Left kidney (tissue), 2 donors: ENCODE measurements around the gene ACY1. TPM values are rescaled to one million over a fixed set of nuclear protein-coding genes. Genes with fewer than 3 reads are reported as not detected.
"Not testable (repeated sequence)": the region's sequence is repeated elsewhere in the genome, so short reads cannot be mapped to it uniquely, and the experiment has no call there.

Source experiments
- DNase-seq: peaks from one replicate; pipeline ENCODE4 v3.0.0-alpha.2; 2013
- polyA plus RNA-seq: library from polyadenylated mRNA; unstranded; fragments of 120-200 nt; gene quantifications from one replicate; pipeline ENCODE4 v1.2.1, GENCODE V29; 2013; ENCODE audit not compliant: insufficient read length

ACY1 gene
- polyA plus RNA-seq, 1 donor: 109 TPM

DNA sequence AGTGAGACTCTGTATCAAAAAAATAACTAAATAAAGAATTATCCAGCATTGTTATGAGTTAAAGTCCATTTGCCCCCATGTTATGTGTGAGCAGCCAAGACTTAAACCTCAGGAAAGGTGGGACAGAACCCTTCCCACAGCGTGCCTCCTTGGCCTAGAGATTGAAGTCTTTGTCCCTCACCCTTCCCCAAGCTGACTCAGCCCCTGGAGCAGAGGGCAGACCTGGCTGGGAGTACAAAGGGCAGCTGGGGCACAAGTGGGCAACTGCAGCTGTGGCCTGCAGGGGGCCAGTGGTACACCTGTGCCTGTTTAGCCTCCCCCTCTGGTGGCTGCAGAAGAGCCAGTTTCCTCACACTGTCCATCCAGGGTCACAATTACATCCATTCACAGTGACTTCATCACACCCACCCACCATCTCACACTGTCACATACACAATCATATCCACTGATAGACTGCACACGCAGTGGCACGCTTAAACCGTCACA lies 940 bp upstream of the ACY1 start:
- DNase-seq: no peak

DNA sequence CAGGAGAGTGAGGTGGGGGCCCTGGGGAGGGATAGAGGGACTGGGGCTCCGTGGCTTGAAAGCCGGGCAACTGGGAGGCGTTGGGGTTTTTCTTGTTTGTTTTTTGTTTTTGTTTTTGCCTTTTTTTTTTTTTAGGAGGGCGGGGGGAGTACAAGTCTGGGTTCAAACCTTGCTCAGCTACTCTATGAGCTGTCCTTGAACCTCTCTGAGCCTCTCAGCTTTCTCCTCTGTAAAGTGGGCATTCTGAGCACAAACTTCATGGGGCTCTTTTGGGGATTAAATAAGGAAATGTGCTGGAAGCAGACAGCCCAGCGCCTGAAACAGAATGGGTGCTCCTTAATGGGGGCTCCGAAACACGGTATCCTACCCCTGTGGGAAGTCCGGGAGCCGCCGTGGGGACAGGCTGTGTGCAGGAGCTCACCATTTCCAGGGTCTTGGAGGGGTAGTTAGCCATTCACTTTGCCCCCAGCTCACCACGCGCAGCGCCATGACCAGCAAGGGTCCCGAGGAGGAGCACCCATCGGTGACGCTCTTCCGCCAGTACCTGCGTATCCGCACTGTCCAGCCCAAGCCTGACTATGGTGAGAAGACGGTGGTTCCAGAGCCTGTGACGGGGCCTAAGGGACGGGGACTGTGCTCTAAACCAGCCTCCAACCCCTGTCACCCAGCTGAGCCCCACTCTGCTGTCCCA lies 388 bp downstream of the ACY1 start:
- no peak for DNase-seq

DNA sequence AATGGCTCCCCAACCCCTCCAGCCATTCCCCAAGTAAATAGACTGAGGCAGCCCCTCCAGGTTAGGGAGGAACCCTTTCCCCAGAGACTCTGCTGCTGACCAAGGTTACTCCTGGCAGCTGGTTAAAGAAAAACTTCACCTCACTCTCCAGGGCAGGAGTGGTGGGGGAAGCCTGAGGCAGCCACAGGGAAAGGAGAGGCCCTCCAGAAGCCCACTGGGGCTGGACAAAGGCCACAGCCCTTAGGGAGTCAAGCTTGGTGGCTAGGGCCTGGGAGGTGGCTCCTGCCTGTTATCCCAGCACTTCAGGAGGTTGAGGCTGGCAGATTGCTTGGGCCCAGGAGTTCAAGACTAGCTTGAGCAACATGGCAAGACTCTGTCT lies 923 bp downstream of the ACY1 start:
- no peak for DNase-seq

DNA sequence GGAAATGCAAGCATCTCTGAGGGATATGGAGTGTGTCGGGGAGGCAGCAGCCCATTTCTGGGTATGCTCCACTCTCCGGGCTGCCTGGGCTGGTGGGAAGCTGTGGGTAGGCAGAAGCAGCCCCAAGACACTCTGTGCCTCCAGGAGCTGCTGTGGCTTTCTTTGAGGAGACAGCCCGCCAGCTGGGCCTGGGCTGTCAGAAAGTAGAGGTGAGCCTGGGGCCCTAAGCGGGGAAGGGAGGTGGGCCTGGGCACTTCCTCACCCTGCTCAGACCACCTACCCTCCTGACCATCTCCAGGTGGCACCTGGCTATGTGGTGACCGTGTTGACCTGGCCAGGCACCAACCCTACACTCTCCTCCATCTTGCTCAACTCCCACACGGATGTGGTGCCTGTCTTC lies 1.7 kb downstream of the ACY1 start:
- DNase-seq: no peak

DNA sequence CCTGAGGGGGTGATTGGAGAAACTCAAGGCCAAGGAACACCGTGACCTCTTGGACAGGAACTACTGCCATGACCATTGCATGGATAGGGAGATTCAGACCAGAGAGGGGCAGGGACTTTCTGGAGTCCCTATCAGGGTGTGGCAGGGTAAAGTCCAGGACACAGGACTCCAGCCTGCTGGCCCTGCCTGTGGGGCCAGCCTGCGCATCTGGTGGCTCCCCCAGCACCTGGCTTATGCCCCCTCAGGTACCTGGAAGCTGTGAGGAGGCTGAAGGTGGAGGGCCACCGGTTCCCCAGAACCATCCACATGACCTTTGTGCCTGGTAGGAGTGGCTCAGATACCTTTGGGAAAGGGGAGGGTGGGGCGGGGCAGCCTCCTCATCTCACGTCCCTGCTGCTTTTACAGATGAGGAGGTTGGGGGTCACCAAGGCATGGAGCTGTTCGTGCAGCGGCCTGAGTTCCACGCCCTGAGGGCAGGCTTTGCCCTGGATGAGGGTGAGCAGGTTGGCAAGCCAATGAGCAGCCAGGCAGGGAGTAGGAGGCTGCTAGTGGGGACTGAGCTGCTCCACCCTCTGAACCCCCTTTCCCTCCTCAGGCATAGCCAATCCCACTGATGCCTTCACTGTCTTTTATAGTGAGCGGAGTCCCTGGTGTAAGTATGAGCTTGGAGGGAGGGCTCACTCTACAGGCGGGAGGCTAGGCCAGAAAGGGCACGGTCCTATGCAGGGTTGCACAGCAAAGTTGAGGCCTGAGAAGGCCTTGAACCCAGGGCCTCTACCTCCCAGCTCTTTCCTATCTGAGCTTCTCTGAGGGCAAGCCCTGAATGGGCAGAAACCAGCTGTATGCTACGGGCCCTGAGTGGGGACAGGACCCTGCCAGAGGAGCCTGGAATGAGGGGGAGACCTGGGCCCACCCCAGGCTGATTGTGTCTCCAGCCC lies 2.9 kb downstream of the ACY1 start:
- DNase-seq: no peak

DNA sequence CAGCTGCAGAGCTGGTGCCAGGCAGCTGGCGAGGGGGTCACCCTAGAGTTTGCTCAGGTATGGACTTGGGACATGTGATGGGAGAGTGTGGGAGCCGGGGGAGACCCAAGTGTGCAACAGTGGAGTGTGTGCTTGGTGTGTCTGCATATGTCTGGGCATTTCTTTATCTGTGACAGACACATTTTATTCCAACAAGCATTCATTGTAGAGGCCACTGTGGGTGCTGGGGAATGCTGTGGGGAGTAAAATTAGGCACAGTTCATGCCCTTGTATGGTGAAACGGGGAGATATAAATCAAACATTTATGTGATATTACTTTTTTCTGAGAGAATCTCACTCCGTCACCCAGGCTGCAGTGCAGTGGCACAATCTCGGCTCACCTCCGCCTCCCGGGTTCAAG lies 4.2 kb downstream of the ACY1 start:
- no peak for DNase-seq

DNA sequence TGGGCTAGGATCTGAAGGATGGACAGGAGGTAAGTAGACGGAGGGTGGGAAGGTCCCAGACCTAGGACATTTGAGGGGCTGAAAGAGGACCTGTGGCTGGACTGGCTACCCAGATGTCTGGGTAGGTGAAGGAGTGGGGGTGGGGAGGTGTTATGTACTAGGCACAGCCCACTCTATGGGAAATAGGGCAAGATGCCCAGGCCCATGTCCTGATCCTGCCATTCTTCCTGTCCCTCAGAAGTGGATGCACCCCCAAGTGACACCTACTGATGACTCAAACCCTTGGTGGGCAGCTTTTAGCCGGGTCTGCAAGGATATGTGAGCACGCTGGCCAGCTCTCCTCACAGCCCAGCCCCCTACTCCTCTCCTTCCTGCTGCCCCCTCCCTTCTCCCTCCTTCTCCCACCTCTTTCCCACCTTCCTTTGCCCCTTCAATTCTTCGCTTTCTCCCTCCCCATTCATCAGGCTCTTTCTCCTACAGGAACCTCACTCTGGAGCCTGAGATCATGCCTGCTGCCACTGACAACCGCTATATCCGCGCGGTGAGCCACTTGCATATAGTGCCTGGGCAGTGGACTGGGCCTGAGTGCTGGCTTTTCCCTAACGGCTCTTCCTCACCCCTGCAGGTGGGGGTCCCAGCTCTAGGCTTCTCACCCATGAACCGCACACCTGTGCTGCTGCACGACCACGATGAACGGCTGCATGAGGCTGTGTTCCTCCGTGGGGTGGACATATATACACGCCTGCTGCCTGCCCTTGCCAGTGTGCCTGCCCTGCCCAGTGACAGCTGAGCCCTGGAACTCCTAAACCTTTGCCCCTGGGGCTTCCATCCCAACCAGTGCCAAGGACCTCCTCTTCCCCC lies 5.2 kb downstream of the ACY1 start:
- DNase-seq: no peak

DNA sequence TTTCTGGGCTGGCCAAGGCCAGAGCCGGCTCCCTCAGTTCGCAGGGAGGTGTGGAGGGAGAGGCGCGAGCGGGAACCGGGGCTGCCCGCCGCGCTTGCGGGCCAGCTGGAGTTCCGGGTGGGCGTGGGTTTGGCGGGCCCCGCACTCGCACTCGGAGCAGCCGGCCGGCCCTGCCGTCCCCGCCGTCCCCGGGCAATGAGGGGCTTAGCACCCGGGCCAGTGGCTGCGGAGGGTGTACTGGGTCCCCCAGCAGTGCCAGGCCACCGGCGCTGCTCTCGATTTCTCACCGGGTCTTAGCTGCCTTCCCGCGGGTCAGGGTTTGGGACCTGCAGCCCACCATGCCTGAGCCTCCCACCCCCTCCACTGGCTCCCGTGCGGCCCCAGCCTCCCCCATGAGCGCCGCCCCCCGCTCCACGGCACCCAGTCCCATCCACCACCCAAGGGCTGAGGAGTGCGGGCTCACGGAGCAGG lies 7.2 kb downstream of the ACY1 start:
- DNase-seq: not testable (repeated sequence)

DNA sequence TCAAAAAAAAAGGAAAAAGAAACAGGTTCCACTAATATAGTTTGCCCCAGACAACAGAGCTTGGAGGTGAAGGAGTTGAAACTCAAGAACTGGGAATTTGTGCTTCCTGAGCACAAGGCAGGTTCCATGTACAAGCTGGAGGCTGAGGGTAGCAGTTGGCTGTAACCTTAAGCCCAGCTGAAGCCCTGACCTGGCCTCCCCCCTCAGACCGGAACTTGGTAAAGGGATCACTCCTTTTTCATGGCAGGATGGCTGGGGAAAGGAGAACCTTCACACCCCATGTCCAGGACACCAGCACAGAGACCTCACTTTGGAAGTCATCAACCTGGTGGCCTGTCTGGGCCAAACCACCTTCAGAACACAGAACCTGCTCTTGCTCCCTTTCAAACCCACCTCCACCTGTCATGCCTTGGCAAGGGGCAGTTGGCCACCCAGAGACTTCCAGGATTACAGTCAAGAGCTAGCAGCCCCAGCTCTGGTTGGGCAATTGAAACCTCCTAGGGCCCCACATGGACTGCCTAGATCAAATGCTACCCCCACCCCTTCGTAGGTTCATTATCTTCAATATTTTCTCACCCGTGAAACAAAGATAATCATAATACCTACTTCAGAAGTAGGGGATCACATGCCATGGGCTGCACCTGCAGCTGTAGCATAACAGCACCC lies 8.8 kb downstream of the ACY1 start:
- no peak for DNase-seq

DNA sequence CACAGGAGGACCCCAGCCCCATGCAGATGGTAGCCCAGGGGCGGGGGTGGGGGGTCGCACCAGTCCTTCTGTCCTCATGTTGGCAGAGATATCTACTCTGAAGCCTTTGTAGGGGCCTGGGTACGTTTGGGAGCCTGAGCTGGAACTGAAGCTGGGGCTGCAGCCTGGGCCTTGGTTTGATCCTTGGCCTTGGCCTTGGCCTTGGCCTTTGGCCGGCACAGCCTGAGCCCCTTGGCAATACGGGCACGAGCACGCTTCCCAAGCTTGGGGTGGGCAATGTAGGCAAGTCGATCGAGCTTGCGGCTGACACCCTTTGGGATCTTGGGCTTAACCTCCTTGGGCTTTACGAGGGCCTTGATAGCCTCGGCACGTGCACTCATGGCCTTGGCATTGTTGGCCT lies 10.3 kb downstream of the ACY1 start:
- DNase-seq: not testable (repeated sequence)

DNA sequence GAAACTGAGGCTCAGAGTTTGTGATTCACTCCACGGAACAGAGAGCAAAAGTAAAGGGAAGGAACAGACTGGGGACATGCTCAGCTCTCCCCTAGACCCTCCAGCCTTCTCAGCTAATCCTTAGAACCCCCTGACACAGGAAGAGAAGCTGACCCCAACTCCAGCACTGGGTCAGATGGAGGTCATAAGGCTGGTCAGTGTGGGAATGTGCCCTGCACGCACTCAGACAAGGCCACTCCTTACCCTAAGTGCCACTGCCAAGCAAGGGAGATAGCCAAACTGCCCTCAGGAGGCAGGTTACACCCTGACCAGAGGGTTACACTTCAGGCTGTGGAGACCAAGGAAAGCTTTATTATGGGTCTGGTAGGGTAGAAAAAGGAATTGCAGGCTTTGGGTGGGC lies 11.2 kb downstream of the ACY1 start:
- DNase-seq: no peak

DNA sequence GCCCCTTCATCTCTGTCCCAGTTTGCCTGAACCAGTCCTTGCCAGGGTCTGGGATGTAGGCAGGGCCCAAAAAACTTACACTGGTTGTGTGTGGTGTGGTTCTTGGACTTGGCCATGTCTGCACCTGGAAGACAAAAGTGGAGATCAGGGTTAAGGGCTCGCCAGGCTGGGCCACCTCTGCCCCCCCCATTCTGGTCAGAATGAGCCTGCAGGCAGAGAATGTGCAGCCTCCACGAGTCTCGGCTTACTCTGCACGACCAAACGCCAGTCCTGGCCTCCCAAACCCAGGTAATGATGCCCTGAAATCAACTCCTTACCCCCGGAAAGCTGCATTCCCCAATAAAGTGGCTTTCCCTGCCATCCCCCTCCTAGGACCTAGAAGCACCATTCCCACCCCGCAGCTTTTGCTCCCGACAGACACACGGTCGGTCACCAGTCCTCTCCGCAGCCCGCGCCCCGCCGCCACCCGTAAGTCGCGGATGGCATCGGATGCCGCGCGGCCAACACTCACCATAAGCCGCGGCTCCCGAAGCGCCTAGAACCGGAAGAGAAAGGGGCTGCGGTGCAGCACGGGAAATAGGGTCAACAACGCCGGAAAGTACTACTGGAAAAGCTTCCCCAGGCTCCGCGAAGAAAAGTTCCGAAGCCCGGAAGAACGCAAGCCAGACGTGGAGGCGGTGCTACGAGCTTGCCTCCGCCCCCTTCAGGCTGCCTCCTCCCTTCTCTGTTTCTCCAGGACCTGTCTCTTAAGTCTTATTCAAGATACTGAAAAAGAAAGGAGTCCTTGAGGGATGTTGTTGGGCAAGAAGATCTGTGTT lies 12.2 kb downstream of the ACY1 start, which contains the start of gene RPL29:
RPL29 (minus strand) TSS at position 550 of the 818 bp plus-strand sequence; CDS start at position 116, 434 bp downstream.
- DNase-seq: peak; percentile 94

DNA sequence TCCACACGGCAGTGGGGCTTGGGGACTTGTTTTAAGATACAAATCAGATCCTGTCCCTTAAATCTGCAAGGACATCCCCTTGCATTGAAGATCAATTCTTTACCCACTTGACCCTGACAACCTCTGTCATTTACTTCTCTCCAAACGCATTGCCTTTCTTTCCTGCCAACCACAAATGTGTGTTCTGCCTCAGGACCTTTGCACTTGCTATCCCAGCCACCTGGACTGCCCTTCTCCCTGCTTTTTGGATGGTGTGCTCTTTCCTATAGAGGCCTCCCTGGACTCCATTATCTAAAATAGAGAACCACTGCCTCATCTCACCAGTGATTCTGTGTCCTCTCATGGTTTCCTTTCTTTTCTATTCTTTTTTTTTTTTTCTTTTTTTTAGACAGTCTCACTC lies 13.8 kb downstream of the ACY1 start:
- no peak for DNase-seq

DNA sequence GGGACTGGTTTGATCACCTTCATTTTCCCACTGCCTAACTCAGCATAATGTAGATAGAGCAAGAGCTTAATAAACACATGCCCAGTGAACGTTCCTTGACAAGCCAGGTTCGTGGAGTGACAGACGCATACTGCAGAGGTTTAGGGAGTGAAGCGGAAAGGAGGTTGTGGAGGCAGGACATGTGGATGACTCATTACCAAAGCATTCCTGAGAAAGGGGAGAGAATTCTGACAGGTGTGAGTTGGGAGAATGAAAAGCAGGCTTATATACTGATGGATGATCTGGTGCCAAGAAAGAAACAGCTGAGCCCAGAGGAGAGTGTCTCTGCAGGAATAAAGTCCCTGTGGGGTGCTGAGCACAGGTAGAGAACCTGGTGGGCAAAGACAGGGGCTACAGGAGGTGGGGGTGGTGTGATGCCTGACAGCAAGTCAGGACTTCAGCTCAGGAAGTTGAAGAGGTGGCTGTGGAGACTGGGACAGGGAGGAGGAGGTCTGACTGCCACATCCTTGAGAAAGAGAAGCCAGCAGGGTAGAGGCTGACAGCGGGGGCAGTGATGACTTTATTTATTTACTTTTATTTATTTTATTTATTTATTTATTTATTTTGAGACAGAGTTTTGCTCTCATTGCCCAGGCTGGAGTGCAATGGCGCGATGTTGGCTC lies 14.7 kb downstream of the ACY1 start:
- no peak for DNase-seq

DNA sequence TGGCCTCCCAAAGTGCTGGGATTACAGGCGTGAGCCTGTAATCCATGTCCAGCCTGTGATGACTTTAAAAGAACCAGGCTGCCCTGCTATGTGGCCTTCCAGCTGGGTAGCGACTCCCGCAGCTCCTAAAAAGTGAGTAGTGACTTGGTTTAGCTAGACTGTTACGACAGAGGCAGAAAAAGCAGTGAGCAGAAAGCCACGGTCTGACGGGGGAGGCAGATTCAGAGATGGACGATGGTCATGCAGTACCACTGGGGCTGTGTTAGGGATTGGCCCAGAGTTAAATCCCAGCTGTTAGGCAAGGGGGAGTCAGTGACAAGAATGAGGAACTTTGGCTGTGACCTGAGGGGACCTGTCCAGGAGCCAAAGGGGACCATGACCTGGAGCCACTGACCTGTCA lies 15.4 kb downstream of the ACY1 start:
- DNase-seq: no peak

DNA sequence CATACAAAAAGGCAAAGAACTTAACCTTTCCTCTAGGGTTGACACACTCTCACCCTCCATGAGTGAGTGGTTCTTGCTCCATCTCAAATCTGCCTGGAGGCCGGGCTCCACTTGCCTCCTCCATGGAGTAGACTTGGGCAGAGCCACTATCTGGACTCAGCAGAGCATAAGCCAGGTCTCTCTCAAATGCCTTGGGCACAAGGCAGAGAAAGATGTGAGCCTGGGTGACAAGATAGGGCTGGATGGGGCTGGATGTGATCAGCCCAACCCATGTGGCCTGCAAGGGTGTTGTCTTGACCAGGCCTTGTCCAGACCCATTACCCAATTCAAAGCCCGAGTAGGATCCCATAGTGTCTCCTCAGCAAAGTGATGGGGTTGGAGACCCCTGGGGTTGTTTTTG lies 16.5 kb downstream of the ACY1 start:
- DNase-seq: no peak

DNA sequence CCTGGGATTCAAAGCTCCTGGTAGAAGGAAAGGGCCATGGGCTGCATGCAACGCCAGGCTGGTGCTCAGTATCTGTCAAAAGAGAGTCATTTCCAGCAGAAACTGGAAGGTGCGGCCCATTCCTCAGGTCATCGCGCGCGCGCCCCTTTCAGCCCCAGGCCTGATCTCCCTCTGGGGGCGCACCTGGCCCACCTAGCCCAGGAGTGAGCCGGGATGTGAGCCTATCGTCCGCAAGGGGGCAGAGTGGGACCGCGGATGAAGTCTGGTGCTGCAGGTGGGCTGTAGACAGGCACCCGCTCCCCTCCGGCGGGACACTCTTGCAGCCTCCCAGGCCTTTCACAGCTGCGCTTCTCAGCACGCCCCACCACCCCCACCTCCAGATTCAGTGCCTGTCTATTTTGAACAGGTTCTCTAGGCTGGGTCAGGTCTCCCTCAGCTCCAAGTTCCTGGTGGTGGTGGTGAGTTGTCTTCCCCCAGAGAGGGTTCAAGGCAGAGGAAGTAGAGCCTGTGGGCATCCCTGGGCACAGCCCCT lies 18.2 kb downstream of the ACY1 start:
- DNase-seq: peak; percentile 83

DNA sequence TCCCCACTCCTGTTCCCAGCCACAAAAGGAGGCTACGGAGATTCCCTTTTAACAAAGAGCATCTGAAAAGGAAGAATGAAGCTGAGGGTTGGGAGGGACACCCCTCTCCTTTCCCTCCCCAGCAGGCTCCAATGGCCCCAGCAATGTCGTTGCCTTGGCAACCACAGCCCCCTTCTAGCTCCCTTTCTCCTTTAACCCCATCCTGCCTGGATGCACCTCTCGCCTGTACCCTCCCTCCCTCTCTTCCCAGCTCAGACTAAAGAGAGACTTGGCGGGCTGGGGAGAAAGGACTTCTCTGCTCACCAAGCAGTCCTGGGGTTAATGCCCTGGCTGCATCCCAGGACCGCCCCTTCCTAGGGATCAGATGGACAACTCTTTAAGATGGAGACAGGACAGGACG lies 19.4 kb downstream of the ACY1 start:
- DNase-seq: no peak

DNA sequence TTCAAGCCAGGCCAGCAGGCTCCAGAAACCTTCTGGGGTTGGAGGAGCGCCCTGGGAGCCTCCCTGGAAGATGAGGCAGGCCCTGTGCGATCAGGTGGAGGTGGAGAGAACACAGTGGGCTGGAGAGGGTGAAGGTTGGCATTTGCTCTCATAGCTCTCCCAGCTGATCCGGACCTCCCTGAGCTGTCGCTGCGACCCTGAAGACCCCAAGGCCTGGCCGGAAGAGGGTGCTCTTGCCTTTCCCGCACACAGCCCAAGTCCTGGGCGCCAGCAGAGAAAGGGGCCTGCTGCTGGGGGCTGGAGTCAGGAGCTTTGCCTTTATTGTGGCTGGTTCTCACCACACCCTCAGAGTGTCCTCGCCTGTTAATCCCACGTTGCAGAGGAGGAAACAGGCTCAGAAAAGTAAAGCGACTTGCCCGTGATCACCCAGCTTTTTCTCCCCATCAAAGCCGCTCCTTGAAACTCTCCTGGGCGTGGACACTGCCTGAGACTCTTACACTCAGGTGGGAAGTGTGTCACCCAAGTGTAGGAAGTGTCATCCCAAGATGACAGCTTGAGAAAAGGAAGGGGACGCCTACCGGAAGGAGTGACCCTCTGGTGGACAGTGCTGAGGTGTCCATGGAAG lies 20.9 kb downstream of the ACY1 start:
- peak; percentile 64 for DNase-seq
